GM12891 (cell line): Measurements from ENCODE around the gene PRRC2C.

Experiments used
- PAX5 ChIP-seq: IDR thresholded peaks from 2 replicates; pipeline ENCODE4 v1.6.1; 2011; ENCODE audit warnings: low read length, moderate library complexity, mild to moderate bottlenecking; ENCODE audit not compliant: insufficient read depth, severe bottlenecking
- POLR2A ChIP-seq: IDR thresholded peaks from 2 replicates; pipeline ENCODE4 v1.6.1; 2011; ENCODE audit warnings: low read depth, low read length, control low read depth
- POLR2AphosphoS5 ChIP-seq: IDR thresholded peaks from 2 replicates; pipeline ENCODE4 v1.6.1; 2011; ENCODE audit warnings: low read depth, low read length, control low read depth
- POU2F2 ChIP-seq: IDR thresholded peaks from 2 replicates; pipeline ENCODE4 v1.6.1; 2011; ENCODE audit warnings: low read depth, mild to moderate bottlenecking, control low read depth, low read length, moderate library complexity
- SPI1 ChIP-seq: IDR thresholded peaks from 2 replicates; pipeline ENCODE4 v1.6.1; 2011; ENCODE audit warnings: low read depth, low read length, control low read depth
- TAF1 ChIP-seq: IDR thresholded peaks from 2 replicates; pipeline ENCODE4 v1.6.1; 2011; ENCODE audit warnings: low read depth, low read length, control low read depth

DNA sequence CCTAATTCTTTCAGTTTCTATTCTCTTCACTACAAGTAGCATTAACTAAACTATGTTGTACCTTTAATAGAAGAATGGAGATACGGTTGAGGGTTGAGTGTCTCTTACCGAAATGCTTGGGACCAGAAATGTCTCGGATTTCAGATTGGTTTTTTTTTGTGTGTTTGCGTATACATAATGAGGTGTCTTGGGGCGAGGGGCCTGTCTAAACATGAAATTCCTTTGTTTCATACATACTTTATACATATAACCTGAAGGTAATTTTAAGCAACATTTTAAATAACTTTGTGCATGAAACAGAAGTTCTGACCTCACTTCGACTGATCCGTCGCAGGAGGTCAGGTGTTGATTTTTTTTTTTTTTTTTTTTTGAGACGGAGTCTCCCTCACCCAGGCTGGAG is 100.4 kb downstream of the PRRC2C start:
- TF ChIP-seq POLR2AphosphoS5 (no peak), POLR2A (no peak), TAF1 (no peak), SPI1 (no peak), POU2F2 (no peak), PAX5 (no peak)
